Cerebellar cortex (tissue), 1 donor: ENCODE measurements around the gene EEF1G.
A peak's percentile ranks its signal among the peaks of the same experiment; 100 is the strongest.
"Not testable (repeated sequence)": the region's sequence is repeated elsewhere in the genome, so short reads cannot be mapped to it uniquely, and the experiment has no call there.

ENCODE experiments used
- DNase-seq: peaks from one replicate; pipeline ENCODE4 v3.0.0-alpha.2; 2015; ENCODE audit warnings: low spot score

The EEF1G gene

DNA sequence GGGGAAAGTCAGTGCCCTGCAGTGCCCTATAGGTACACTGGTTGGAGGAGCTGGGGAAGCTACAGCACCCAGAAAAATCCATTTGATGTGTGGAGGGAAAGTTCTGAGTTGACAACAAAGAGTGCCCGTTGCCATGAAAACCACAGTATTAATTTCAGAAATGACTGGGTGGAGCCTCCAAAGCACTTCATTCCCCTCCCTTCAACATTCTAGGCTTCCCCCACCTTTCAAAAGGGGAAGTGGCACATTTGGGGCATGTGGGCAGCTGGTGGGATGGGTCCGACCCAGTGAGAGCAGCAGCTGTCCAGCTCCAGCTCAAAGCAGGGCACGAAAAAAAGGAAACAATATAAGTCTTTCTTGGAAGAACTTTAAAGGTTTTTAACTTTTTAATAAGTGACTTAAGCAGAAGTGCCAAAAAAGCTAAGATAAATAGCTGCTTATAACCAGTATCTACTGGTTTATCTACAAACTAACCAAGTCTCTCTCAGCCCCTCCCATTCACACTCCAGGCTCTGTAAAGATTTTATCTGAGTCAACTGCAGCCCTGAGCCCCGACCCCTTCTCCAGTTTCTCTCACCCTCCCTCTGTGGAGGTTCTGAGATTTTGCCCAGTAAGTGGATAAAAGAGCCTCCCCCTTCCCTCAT is 18.1 kb downstream of the EEF1G start:
- DNase-seq, result no peak

DNA sequence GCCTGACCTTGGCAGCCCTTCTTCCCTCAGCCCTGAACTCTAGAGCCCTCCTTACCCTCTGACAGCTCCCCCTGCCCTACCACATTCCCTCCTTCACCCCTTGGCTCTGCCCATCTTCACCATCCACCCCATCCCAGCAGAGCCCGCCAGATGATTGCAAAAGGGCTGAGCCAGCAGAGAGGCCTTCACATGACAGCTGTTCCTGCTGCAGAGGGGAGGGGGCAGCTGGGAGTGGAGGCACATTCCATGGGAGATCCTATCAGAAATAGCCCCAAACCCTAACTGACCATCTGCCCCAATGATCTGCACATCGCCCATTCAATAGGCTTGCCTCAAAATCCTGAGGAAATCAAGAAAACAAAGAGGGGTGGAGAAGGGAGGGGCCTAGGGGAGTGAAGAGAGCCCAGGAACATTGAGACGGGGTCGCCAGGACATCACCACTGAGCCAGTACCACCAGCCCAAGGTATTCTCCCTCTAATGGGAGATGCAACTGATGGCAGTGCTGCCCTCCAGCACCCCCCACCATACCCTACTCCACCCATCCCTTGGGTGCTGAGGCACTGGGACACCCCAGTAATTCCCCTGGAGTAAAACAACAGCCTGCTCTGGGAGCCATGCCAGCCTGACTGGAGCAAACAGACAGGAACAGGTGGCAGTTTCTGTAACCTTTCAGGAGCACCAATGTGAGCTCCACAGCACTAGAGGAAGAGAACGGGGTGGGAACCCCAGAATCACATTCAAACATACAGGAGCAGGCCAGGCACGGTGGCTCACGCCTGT is 19.1 kb downstream of the EEF1G start:
- no peak for DNase-seq

DNA sequence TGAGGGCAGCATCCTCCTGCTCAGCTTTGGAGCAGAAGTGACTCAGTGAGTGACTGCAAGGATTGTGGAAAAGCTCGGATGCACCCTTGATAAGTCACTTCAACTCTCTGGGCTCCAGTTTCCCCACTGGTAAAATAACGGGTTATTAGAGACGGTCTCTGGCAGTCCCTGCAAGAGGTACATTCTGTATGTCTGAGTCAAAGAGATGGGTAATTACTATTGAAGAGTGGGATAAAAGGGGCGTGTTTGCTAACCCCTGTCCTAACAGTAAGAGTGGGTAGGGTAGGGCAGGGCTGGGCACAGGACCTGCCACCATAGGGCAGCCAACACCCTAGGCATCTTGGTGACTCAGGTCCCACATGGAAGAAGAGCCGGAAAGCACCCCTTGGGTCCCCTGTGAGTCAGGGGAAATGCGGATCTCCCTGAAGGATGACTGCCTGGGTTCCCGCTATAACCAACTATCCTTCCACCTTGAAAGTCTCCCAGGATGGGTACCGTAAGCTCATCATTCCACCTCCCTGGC is 19.8 kb downstream of the EEF1G start:
- no peak for DNase-seq

DNA sequence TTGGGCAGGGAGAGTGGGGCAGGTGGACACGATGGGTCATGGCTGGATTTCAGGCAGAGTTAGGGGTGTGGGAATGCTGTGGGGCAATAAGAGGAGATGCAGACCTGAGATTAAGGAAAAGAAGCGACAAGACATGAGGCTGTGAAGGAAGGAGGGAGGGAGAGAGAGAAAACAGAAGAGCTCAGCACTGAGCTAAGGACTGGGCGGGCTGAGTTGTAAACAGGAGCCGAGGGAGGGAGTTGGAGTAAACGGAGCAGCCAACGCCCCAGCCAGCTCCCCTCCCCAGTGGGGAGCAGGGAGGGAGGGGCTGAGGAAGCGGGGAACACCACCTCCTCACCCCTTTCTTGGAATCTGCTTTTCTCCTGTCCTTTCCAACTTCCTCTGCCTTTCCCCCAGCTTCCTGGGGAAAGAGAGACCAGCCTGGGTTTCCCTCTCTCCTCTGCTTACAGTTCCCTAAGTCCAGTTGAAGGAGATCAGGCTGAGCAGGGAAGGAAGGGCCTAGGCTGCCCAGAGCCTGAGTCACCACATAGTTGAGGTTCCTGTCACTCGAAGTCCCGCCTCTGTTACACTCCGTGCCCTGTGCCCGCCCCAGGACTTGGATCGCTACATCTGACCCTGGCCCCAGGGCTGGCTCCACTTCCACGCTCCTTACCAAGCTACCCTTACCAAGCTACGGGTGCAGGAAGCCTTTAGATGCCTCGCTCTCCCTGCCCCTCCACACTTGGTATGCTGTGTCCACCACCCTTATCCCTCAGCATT is 20.4 kb downstream of the EEF1G start:
- peak; percentile 77 for DNase-seq

DNA sequence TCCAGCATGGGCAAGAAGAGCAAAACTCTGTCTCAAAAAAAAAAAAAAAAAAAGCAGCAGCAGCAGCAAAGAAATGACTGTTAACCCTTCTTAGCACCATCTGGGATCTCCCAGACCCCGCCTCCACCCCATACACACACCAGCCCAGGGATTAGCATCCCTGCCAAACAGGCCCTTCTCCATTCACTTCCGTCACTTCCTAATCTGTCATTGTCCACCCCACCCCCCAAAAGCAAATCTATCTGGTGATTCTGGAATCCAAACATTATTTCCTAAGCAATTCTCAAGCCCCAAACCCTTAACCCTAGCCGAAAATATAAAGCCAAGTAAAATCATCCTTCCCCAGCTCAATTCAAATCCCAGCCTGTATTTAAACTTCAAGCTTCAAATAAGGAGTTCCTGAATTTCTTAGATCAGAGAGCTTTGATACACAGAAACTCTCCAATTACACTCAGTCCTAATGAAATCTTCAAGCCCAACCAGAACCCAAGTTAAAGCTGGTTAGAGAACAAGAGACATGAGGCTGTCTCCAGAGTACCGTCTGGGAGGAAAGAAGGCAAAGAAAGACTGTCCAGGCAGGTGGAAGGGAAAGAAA is 21.1 kb downstream of the EEF1G start:
- DNase-seq, result no peak

DNA sequence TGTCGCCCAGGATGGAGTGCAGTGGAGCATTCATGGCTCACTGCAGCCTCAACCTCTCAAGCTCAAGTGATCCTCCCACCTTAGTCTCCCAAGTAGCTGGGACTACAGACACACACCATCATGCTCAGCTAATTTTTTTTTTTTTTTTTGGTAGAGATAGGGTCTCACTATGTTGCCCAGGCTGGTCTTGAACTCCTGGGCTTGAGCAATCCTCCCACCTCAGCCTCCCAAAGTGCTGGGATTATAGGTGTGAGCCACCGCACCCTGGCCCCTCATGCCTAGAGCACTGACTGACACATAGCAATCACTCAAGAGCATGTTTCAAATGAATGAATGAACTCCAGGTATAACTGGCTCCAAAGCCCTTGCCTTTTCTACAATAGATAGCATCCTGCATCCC is 23.2 kb downstream of the EEF1G start:
- DNase-seq, result not testable (repeated sequence)

DNA sequence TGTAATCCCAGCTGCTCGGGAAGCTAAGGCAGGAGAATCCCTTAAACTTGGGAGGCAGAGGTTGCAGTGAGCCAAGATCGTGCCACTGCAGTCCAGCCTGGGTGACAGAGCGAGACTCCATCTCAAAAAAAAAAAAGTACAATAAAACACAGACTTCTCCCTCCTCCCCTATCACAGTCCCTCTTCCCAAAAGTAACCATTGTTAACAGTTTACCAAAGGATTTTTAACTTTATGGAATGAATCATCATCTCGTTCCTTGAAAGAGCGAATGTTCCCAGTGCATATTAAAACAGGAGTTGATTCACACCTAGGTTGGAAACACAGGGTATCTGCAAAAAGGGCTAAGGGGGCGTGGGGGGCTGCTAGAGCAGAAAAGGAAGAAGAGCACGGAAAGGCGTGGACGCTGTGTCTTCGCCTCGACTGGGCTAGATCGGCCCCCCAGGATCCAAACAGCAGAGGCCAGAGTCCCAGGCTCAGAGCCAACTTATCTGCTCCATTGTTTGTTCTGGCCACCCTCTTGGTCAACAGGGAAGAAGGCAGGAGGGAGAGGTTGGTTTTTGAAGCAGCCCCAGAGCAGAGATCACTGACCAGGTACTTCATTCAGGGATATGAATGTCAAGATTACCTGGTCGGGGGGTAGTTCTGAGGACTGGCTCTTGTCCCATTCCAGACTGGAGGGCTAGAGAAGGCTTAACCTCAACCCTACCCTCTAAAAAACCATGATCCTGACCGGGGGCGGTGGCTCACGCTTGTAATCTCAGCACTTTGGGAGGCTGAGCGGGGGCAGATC is 25.0 kb downstream of the EEF1G start:
- DNase-seq, result no peak

DNA sequence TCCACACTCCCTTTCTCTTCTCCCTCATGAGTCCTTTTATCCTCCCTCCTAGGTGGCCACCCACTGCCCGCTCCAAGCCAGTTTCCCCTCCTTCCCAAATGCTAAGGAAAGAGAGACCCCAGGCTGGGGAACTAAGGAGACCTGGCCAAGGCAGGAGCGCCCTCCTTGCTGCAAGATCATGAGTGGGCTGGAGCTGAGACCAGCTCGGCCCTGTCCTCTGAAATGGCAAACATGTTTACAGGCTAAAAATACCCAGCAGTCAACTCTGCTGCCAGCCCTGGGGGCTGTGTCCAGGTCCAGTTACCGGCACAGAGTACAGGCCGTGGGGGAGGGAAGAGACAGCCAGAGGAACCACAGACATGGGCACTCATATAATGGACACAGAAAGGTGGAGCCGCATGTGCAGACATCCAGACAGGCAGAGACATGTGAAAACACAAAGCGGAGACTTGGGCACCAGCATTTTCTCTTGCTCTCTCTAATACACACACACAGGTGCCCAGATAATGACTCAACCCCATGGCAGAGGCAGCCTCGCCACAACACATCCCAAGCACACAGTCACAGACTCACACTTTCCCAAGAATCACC is 25.9 kb downstream of the EEF1G start:
- DNase-seq, result peak; percentile 43

DNA sequence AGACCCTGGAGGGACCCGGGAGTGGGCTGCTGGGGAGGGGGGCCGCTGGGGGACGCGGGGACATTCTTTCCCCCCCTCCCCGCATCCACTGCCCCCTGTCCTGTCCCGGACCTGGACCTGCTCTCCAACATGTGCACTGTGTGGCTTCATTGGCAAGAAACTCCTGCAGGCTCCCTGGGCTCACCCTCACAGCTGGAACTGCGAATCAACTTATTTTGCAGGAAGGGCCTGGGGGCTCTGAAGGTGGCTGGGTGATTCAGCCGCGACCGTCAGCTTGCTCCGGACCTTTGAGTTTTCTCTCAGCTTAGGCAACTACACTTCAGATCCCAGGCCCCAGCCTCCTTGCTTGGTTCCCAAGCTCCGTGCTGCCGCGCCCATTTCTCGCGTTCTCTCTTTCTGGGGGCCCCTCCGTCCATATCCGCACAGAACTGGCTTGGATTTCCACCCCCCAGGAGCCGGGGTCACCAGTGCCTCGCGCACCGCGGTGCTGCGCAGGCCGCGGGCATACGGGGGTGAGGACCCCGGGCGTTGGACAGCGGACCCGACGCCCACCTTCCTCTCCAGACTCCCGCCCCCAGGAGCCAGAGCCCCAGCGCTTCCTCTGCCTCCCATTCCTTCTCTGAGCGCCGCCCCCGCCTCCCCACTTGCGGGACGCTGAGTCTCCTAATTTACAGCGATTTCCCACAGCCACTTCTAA is 26.6 kb downstream of the EEF1G start:
- peak; percentile 54 for DNase-seq

DNA sequence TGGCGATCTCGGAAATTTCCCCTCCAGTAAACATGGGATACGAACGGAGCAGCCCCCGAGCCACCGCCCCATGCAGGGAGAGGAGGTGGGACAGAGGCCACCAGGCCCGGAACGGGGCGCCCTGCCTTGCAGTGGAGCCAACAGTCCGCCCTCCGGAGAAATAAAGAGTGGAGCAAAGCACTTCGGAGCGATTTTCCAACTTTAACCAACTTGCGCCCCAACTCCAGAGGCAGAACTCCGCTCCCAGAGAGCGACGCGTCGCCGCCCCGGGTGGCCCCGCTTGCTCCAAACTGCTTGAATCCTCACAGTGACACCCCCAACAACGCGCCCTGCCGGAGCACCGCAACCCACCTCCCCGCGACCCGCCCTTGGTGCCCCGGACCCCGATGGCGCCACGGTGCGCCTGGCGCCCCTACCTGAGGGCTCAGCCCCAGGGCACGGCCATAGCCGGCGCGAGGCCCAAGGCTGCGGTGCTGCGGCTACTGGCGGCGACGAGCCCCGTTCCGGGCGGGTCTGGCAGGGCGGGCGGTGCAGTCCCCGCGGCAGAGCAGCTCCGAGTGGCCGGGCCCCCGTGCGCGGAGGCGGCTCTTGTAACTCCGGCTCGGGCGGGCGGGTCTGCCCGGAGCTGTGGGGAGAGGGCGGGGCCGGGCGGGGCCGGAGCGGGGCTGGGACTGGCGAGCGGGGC is 27.3 kb downstream of the EEF1G start, which contains the start of gene AHNAK:
AHNAK (minus strand) TSS at position 563 of the 685 bp plus-strand sequence. CDS start 10,708 bp downstream, outside the sequence.
- DNase-seq, result no peak

DNA sequence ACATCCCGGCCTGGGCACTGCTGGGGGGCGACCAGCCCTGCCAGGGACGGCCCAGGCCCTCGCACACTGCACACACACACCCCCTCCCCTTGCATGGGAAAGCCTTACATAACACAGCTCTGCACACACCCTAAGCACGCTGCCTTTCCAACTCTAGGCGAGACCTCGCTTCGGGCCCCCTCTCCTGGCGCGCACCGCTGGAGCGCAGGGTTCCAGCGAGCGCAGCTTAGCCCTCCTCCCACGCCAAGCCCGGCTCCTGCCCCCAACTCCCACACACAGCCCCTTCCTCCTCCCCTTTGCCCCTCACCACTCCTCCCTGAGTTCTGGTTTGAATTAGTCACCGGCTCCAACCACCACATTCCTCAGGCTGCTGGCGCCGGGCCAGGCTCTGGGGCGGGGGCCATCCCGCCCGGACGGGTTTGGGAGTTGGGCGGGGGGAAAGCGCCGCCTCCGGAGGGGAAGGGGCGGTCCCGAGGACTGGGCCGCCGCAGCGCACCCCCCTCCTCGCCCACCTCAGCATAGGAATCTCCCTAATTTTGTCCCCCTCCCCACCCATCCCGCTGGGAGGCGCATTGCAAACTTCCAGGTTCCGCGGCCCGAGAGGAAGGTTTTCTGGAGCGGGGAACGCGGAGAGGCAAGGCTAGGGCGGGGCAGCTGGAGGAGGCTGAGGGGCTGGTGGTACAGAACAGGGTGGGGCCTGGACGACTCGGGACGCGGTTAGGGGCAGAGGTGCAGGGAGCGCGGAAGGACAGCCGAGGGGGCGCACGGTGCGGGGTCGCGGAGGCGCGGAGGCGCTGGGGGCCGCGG is 28.1 kb downstream of the EEF1G start:
- peak; percentile 77 for DNase-seq

DNA sequence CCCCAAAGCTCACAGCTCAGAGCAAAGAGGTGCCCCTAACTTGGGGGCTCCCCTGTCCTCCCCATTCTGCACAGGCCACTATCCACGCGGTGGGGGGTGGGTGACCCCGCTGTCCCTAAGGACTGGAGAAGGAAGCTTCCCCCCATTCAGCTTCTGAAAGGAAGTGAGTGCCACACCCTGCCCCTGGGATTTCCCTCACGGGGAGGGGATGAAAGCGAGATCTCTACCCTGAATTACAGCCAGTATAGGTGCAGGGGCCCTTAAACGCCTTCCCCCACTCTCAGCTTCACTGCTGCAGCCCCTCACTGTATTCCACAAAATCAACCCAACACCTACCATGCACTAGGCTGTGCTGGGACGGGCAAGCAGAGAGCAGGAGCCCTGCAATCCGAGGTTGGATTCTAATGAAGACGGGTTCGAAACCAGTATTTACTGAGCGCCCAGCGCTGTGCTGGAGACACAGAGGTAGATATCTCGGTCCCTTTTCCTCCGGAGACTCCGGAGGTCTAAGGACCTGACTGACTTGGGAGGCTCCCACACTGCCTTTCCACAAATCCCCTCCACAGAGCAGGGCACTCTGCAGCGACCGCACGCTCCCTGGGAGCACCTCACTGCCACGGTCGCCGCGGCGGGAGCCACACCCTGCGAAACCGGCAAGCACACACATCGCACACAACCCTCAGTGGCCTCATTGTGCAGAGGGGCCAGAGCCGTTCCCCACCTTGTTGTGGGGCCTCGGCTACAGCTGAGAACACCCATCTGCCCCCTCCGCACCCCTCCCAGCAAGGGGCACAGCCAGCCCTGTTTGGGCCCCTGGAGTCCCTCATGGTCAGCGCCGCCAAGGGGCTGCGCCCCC is 28.9 kb downstream of the EEF1G start:
- DNase-seq, result no peak

DNA sequence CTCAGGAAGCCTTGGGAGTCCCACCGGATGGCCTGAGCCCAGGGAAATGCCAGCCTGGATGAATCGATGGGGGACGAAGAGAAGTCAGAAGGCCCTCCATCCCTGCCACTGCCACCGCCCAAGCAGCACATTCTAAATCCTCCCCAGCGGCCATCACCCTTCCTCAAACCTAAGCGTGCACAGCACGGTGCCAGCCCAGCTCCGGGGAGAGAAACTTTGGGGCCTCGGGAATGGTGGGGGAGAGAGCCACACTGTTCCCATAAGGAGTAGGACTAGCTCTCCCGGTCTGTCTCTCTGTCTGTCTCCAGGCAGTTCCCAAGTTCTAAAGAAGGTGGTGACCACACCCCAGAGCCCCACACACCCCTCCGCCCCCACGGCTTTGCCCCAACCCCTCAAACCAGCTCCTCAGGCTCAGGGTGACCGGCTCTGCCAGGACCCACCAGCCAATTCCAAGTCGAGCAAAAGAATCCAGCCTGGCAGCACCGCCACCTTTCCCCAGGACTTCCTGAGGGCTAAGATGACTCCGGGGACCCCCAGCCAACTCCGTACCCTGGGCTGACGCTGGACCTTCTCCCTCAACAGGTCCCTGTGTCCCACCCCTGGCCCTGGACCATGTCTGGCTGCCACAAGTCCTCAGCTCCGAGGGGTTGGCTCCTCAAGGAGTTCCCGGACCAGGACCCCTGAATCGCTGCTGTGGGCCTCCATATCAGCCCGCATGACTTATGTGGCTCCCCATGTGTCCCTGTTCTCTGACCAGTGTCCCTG is 29.8 kb downstream of the EEF1G start:
- no peak for DNase-seq

DNA sequence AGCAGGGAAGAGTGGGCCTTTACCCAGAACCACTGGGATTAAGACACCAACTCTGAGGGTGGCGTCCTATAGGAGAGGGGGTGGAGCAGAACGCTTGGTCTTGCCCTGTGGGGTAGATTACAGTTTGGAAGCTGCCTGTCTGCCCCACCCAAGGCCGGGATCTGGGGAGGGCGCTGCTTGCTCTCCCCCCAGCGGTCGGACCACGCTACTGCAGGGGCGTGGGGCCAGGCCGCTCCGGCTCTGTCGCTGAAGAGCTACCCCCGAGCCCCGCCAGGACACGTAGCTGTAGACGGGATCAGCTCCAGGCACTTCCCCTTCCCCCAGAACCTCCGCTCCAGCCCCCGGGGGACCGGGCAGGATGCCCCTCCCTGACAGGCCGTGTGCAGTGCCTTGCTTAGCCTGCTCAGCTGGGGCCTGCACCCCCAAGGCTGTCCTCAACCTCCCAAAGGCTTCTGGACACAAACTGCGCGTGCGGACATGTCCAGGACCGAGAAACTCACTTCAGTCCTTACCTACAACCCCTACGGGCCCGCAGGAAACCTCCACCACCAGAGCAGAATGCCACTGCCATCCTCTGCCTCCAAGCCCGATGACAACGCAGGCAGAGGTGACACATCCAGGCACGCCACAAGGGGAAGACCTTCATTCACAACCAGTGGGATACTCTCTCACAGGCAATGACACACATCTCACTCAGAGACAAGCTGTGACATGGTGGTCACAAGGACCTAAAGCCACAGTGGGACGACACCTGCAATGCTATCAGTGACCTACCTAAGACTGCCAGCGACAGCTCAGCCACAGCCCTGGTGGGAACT is 30.7 kb downstream of the EEF1G start:
- DNase-seq, result peak; percentile 73

DNA sequence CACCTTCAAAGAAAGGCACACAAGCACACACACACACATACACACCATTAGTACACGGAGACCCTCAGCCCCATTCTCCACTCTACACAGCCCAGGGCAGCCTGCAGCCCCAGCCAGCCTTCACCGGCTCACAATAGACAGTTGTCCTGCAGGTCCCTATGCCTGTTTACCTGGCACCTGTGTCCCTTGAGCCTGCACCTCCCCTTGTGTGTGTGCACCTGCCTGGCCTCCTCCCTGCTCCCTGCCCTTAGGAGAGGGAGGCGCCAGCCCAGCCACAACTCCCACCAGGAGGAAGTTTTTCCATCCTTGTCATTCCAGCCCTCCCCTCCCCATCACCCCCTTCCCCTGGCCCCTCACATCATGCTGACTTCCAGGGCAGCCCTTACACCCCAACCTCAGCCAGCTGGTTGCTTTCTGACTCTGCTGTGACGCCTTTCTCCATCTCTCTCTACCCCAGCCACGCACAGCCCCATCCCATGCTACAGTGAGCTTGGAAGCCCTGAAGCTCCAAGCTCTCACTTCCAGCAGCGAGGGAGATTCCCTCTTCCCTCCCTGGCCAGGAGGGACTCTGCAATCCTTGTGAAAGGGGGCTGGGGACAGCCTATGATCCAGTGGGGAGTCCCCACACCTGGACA is 31.5 kb downstream of the EEF1G start:
- DNase-seq, result no peak
